Endothelial cell (in vitro differentiated cells): ENCODE results near the gene TAOK3. TPM values are rescaled to one million over a fixed set of nuclear protein-coding genes. Genes with fewer than 3 reads are reported as not detected.

Experiments used
- DNase-seq: peaks from one replicate; pipeline ENCODE4 v3.0.0; 2021; ENCODE audit warnings: low spot score
- H3K27ac Mint-ChIP-seq: one replicate; pipeline ENCODE4 v1.8.0; 2021; ENCODE audit warnings: mixed read lengths, inconsistent platforms; ENCODE audit not compliant: unreplicated experiment
- H3K27me3 Mint-ChIP-seq: one replicate; pipeline ENCODE4 v1.8.0; 2021; ENCODE audit warnings: mild to moderate bottlenecking, moderate library complexity, mixed read lengths, inconsistent platforms; ENCODE audit not compliant: unreplicated experiment
- H3K36me3 Mint-ChIP-seq: one replicate; pipeline ENCODE4 v1.8.0; 2021; ENCODE audit warnings: mild to moderate bottlenecking, low read depth, mixed read lengths, inconsistent platforms; ENCODE audit not compliant: unreplicated experiment
- H3K4me1 Mint-ChIP-seq: one replicate; pipeline ENCODE4 v1.8.0; 2021; ENCODE audit warnings: mild to moderate bottlenecking, mixed read lengths, inconsistent platforms; ENCODE audit not compliant: unreplicated experiment
- H3K4me3 Mint-ChIP-seq: one replicate; pipeline ENCODE4 v1.8.0; 2021; ENCODE audit warnings: mild to moderate bottlenecking, mixed read lengths, inconsistent platforms; ENCODE audit not compliant: unreplicated experiment
- H3K9me3 Mint-ChIP-seq: one replicate; pipeline ENCODE4 v1.8.0; 2021; ENCODE audit warnings: mixed read lengths, inconsistent platforms; ENCODE audit not compliant: unreplicated experiment
- total RNA-seq: library from RNA; stranded (reverse); fragmentation: NEBNext Ultra II Directional; extraction: Animal tissue kit (Norgen Biotek cat#: 25700); gene quantifications from one replicate; pipeline ENCODE4 v1.2.1, GENCODE V29; 2021; ENCODE audit not compliant: unreplicated experiment
- TF ChIP-seq, protein P1 (sequence below): fragments of 200-600 bp; sonication (generic); IDR thresholded peaks from one replicate; pipeline ENCODE4 v1.5.0; 2021; ENCODE audit warnings: antibody characterized with exemption; ENCODE audit not compliant: unreplicated experiment

Gene TAOK3
- total RNA-seq, 1 donor from 2014 or later = 16.5 TPM

GRCh38 chr12:118361889-118362288 lies 10.8 kb downstream of the TAOK3 start:
- H3K27me3 Mint-ChIP-seq = no peaks in the 10 kb centered on the region
- DNase-seq = no peak
- TF ChIP-seq, protein P1, sequence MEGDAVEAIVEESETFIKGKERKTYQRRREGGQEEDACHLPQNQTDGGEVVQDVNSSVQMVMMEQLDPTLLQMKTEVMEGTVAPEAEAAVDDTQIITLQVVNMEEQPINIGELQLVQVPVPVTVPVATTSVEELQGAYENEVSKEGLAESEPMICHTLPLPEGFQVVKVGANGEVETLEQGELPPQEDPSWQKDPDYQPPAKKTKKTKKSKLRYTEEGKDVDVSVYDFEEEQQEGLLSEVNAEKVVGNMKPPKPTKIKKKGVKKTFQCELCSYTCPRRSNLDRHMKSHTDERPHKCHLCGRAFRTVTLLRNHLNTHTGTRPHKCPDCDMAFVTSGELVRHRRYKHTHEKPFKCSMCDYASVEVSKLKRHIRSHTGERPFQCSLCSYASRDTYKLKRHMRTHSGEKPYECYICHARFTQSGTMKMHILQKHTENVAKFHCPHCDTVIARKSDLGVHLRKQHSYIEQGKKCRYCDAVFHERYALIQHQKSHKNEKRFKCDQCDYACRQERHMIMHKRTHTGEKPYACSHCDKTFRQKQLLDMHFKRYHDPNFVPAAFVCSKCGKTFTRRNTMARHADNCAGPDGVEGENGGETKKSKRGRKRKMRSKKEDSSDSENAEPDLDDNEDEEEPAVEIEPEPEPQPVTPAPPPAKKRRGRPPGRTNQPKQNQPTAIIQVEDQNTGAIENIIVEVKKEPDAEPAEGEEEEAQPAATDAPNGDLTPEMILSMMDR = no peak
- H3K27ac Mint-ChIP-seq = no peak overlapping the region
- H3K9me3 Mint-ChIP-seq = no peaks in the 10 kb centered on the region
- H3K36me3 Mint-ChIP-seq = no peaks in the 10 kb centered on the region
- no peak overlapping the region for H3K4me3 Mint-ChIP-seq
- peaks cover 17% of the 10 kb centered on the region for H3K4me1 Mint-ChIP-seq

DNA sequence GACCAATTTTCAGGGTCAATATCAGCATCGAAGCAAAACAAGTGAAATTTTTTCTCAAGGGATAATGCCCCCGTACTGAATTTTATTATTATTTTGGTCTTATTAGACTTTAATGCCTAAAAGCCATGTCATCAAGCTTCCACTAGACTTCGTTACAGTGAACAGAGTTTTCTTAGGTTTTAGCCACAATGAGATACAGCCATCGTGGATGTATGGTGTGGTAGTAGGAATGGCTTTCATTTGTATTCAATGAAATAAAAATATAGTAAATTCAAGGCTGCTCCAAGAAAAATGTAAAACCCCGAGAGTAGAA lies 11.7 kb downstream of the TAOK3 start:
- no peak overlapping the region for H3K4me3 Mint-ChIP-seq
- no peaks in the 10 kb centered on the region for H3K27me3 Mint-ChIP-seq
- no peak overlapping the region for H3K27ac Mint-ChIP-seq
- TF ChIP-seq, protein P1 = no peak
- no peaks in the 10 kb centered on the region for H3K36me3 Mint-ChIP-seq
- DNase-seq = no peak
- no peaks in the 10 kb centered on the region for H3K9me3 Mint-ChIP-seq
- peaks cover 18% of the 10 kb centered on the region for H3K4me1 Mint-ChIP-seq

DNA sequence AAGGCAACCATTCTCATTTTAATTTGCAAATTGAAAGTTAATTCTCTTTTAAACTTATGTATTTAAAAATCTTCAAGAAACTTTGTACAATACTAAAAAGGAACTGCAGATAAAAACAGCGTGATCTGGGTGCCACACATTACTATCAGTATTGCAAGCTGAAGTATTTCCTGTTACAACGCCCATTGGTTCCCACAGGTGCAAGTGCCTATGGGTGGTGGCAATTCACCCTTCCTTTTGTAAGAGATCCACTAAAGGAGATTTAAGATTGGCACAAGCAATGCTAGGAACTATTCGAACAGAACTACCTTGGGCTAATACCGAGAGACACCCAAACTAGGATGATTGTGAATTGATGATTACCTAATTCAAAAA lies 13.2 kb downstream of the TAOK3 start:
- no peak overlapping the region for H3K27ac Mint-ChIP-seq
- no peaks in the 10 kb centered on the region for H3K27me3 Mint-ChIP-seq
- H3K4me3 Mint-ChIP-seq = no peak overlapping the region
- peaks cover 18% of the 10 kb centered on the region for H3K4me1 Mint-ChIP-seq
- TF ChIP-seq, protein P1 = no peak
- H3K9me3 Mint-ChIP-seq = no peaks in the 10 kb centered on the region
- DNase-seq = no peak
- H3K36me3 Mint-ChIP-seq = no peaks in the 10 kb centered on the region

GRCh38 chr12:118358612-118359540 lies 13.8 kb downstream of the TAOK3 start:
- H3K9me3 Mint-ChIP-seq = no peaks in the 10 kb centered on the region
- TF ChIP-seq, protein P1 = no peak
- no peaks in the 10 kb centered on the region for H3K36me3 Mint-ChIP-seq
- peak overlapping the region; percentile 44 for H3K27ac Mint-ChIP-seq
- H3K4me1 Mint-ChIP-seq = peaks cover 18% of the 10 kb centered on the region
- H3K4me3 Mint-ChIP-seq = no peak overlapping the region
- no peak for DNase-seq
- no peaks in the 10 kb centered on the region for H3K27me3 Mint-ChIP-seq

- peaks cover 20% of the 10 kb centered on the region for H3K4me1 Mint-ChIP-seq
- no peak overlapping the region for H3K4me3 Mint-ChIP-seq
- TF ChIP-seq, protein P1 = no peak
- no peak overlapping the region for H3K27ac Mint-ChIP-seq
- H3K36me3 Mint-ChIP-seq = no peaks in the 10 kb centered on the region
- H3K9me3 Mint-ChIP-seq = no peaks in the 10 kb centered on the region
- no peak for DNase-seq
- no peaks in the 10 kb centered on the region for H3K27me3 Mint-ChIP-seq
Observed at GRCh38 chr12:118358008-118358359, 14.7 kb downstream of the TAOK3 start.
